HepG2 (cell line): ENCODE measurements around the gene CTDNEP1. TPM values are rescaled to one million over a fixed set of nuclear protein-coding genes. Genes with fewer than 3 reads are reported as not detected.

Source experiments
- FOXA1 ChIP-seq, 2 experiments: fragments of 450-650 bp in 1 of 2; sonication (generic) in 1 of 2; formaldehyde crosslinking in 1 of 2; IDR thresholded peaks; 2 replicates each; pipeline versions ENCODE4 v1.4.0 to v1.6.1; 2016 to 2020; ENCODE audit warnings: missing genetic modification reagents in 1 of 2
- HNF1A ChIP-seq, 2 experiments: sonication (generic) in 1 of 2; formaldehyde crosslinking in 1 of 2; IDR thresholded peaks; 2 replicates each; pipeline versions ENCODE4 v1.4.0 to v1.6.1; 2016 to 2020; ENCODE audit warnings: borderline replicate concordance in 1 of 2, low read depth in 1 of 2, mild to moderate bottlenecking in 1 of 2, missing genetic modification reagents in 1 of 2
- MED1 ChIP-seq: sonication (generic); formaldehyde crosslinking; IDR thresholded peaks from 2 replicates; pipeline ENCODE4 v1.4.0; 2020; ENCODE audit warnings: missing genetic modification reagents
- MXD4 ChIP-seq: IDR thresholded peaks from 2 replicates; pipeline ENCODE4 v1.6.1; 2016; ENCODE audit warnings: mild to moderate bottlenecking, missing biosample characterization, missing genetic modification reagents
- MYPOP ChIP-seq: sonication (generic); formaldehyde crosslinking; IDR thresholded peaks from 2 replicates; pipeline ENCODE4 v1.8.1; 2023; ENCODE audit warnings: mild to moderate bottlenecking, moderate library complexity, missing genetic modification reagents
- NFYB ChIP-seq: sonication (generic); formaldehyde crosslinking; IDR thresholded peaks from 2 replicates; pipeline ENCODE4 v1.4.0; 2020; ENCODE audit warnings: missing genetic modification reagents
- PHF8 ChIP-seq: sonication (generic); formaldehyde crosslinking; IDR thresholded peaks from 2 replicates; pipeline ENCODE4 v1.5.0; 2020; ENCODE audit warnings: missing genetic modification reagents
- RBFOX2 ChIP-seq: fragments of 200-400 bp; formaldehyde crosslinking; IDR thresholded peaks from 2 replicates; pipeline ENCODE4 v1.6.1; 2017; ENCODE audit warnings: low read depth, mild to moderate bottlenecking, low read length
- TBL1XR1 ChIP-seq: fragments of 150-350 bp; IDR thresholded peaks from 2 replicates; pipeline ENCODE4 v1.6.1; 2014; ENCODE audit warnings: borderline replicate concordance, low read length; ENCODE audit not compliant: partially characterized antibody
- TBX3 ChIP-seq: fragments of 450-650 bp; IDR thresholded peaks from 2 replicates; pipeline ENCODE4 v1.6.1; 2017; ENCODE audit warnings: antibody characterized with exemption, mild to moderate bottlenecking, inconsistent platforms, borderline replicate concordance
- XBP1 ChIP-seq: sonication (generic); formaldehyde crosslinking; IDR thresholded peaks from 2 replicates; pipeline ENCODE4 v1.5.0; 2020; ENCODE audit warnings: missing genetic modification reagents
- ZNF12 ChIP-seq: sonication (generic); formaldehyde crosslinking; IDR thresholded peaks from 2 replicates; pipeline ENCODE4 v1.5.0; 2020; ENCODE audit warnings: missing genetic modification reagents
- ZNF501 ChIP-seq: sonication (generic); formaldehyde crosslinking; IDR thresholded peaks from 2 replicates; pipeline ENCODE4 v1.5.1; 2020; ENCODE audit warnings: mild to moderate bottlenecking, moderate library complexity, missing genetic modification reagents
- ZNF749 ChIP-seq: sonication (generic); formaldehyde crosslinking; IDR thresholded peaks from 2 replicates; pipeline ENCODE4 v1.8.0; 2022; ENCODE audit warnings: mild to moderate bottlenecking, missing genetic modification reagents, moderate library complexity, borderline replicate concordance
- polyA plus RNA-seq, 8 experiments: library from polyadenylated mRNA; depleted of rRNA in 3 of 8; stranded (reverse) in 7 of 8; unstranded in 1 of 8; fragments of >200 nt; fragmentation: Illumina TruSeq in 4 of 8; extraction: Trizol in 4 of 8; gene quantifications; 2 replicates each; pipeline versions ENCODE4 v1.2.1 to v1.2.3, GENCODE V29; 2011 to 2016; ENCODE audit warnings: low read depth in 4 of 8, missing spikeins in 1 of 8, mixed read lengths in 1 of 8; ENCODE audit not compliant: insufficient read depth in 1 of 8
- total RNA-seq, 5 experiments: library from RNA; depleted of rRNA; stranded (reverse); fragments of >200 nt; fragmentation: Illumina TruSeq; extraction: Trizol; gene quantifications; 2 replicates each; pipeline ENCODE4 v1.2.3, GENCODE V29; 2016; ENCODE audit warnings: low read depth in 1 of 5
- TF ChIP-seq, protein P1 (sequence below): IDR thresholded peaks from 2 replicates; pipeline ENCODE4 v1.6.1; 2016; ENCODE audit warnings: missing genetic modification reagents, missing compliant biosample characterization
- TF ChIP-seq, protein P2 (sequence below): sonication (generic); formaldehyde crosslinking; conservative IDR thresholded peaks from 2 replicates; pipeline ENCODE4 v1.4.0; 2020; ENCODE audit warnings: missing genetic modification reagents
- TF ChIP-seq, protein P3 (sequence below): sonication (generic); formaldehyde crosslinking; IDR thresholded peaks from 2 replicates; pipeline ENCODE4 v1.4.0; 2020; ENCODE audit warnings: mild to moderate bottlenecking, missing genetic modification reagents

CTDNEP1 gene
- total and polyA plus RNA-seq, 2 of the 13 experiments (the other 11 are each of a cell fraction or from before 2014, with no cell fraction given) = 19.8 to 118 TPM

DNA sequence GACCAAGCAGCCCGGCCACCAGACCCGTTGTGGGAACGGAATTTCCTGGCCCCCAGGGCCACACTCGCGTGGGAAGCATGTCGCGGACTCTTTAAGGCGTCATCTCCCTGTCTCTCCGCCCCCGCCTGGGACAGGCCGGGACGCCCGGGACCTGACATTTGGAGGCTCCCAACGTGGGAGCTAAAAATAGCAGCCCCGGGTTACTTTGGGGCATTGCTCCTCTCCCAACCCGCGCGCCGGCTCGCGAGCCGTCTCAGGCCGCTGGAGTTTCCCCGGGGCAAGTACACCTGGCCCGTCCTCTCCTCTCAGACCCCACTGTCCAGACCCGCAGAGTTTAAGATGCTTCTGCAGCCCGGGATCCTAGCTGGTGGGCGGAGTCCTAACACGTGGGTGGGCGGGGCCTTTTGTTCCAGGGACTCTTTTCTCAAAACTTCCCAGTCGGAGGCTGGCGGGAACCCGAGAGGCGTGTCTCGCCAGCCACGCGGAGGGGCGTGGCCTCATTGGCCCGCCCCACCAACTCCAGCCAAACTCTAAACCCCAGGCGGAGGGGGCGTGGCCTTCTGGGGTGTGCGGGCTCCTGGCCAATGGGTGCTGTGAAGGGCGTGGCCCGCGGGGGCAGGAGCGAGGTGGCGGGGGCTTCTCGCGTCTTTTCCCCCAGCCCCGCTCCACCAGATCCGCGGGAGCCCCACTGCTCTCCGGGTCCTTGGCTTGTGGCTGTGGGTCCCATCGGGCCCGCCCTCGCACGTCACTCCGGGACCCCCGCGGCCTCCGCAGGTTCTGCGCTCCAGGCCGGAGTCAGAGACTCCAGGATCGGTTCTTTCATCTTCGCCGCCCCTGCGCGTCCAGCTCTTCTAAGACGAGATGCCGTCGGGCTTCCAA lies 29.8 kb upstream of the CTDNEP1 start, which contains the start of gene SLC2A4 (continued):
- TF ChIP-seq TBL1XR1 = no peak
- TF ChIP-seq ZNF749 = no peak
- TF ChIP-seq, protein P1, sequence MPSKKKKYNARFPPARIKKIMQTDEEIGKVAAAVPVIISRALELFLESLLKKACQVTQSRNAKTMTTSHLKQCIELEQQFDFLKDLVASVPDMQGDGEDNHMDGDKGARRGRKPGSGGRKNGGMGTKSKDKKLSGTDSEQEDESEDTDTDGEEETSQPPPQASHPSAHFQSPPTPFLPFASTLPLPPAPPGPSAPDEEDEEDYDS (CRISPR knock-in tag) = peak; percentile 56
- peak; percentile 54; the same call in 1 of the 2 replicates for TF ChIP-seq NFYB (CRISPR knock-in tag)
- TF ChIP-seq MYPOP = 0 out of 2 replicates have a peak, but pooled peaks have one; percentile 8
- peak; percentile 56 for TF ChIP-seq RBFOX2
- TF ChIP-seq, protein P2, sequence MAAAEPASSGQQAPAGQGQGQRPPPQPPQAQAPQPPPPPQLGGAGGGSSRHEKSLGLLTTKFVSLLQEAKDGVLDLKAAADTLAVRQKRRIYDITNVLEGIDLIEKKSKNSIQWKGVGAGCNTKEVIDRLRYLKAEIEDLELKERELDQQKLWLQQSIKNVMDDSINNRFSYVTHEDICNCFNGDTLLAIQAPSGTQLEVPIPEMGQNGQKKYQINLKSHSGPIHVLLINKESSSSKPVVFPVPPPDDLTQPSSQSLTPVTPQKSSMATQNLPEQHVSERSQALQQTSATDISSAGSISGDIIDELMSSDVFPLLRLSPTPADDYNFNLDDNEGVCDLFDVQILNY (CRISPR knock-in tag) = peak; percentile 48; the same call in 1 of the 2 replicates
- TF ChIP-seq PHF8 (CRISPR knock-in tag) = peak; percentile 55
- no peak for TF ChIP-seq XBP1 (CRISPR knock-in tag)
- no peak for TF ChIP-seq FOXA1 (IDR thresholded peaks at IDR 0.05)
- no peak for TF ChIP-seq FOXA1 (CRISPR knock-in tag; IDR thresholded peaks at IDR 0.05)
- TF ChIP-seq MED1 (CRISPR knock-in tag) = no peak
- TF ChIP-seq HNF1A (IDR thresholded peaks at IDR 0.05; ENCODE audit: low read depth) = no peak
- no peak for TF ChIP-seq HNF1A (CRISPR knock-in tag; IDR thresholded peaks at IDR 0.05; ENCODE audit: borderline replicate concordance)
- TF ChIP-seq ZNF501 (CRISPR knock-in tag) = no peak; the same call in none of the 2 replicates
- 0 out of 2 replicates have a peak, but pooled peaks have one; percentile 24 for TF ChIP-seq TBX3
- TF ChIP-seq ZNF12 (CRISPR knock-in tag) = no peak
- TF ChIP-seq, protein P3, sequence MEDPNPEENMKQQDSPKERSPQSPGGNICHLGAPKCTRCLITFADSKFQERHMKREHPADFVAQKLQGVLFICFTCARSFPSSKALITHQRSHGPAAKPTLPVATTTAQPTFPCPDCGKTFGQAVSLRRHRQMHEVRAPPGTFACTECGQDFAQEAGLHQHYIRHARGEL (CRISPR knock-in tag) = no peak
- TF ChIP-seq MXD4 (CRISPR knock-in tag) = peak; percentile 64; the same call in 1 of the 2 replicates
